HepG2 (cell line): ENCODE data around the gene VEZF1.

Experiments
- SP1 ChIP-seq, 2 experiments: fragments of 450-650 bp in 1 of 2; sonication (generic) in 1 of 2; formaldehyde crosslinking in 1 of 2; IDR thresholded peaks; 2 replicates each; pipeline versions ENCODE4 v1.4.0 to v1.6.1; 2016 to 2020; ENCODE audit warnings: missing genetic modification reagents in 1 of 2
- ZNF256 ChIP-seq: sonication (generic); formaldehyde crosslinking; conservative IDR thresholded peaks from 2 replicates; pipeline ENCODE4 v1.4.0; 2020; ENCODE audit warnings: missing genetic modification reagents

DNA sequence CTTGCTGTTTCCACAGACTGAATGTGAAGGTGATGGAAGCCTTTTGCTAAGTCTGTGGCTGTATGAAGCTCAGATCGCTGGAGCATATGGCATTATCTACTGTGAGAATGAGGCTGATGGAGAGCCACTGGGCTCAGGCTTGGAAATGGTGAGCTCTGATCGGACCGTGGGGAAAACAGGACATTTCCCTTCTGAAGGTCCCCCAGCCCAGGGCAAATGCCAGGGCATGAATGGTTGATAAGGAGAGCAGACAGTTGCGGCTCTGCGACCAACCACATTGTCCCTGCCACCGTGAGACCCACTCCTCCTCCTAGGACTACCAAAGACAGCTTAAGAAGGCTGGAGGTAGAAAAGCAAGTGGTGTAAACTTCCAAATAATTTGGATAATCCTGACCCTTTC is 28.1 kb downstream of the VEZF1 start:
- TF ChIP-seq ZNF256 = no peak
- TF ChIP-seq SP1 (IDR thresholded peaks at IDR 0.05) = no peak
- TF ChIP-seq SP1 (CRISPR knock-in tag; IDR thresholded peaks at IDR 0.05) = no peak
